ENCODE measurements around the gene RHBDL2. TPM values are rescaled to one million over a fixed set of nuclear protein-coding genes. Genes with fewer than 3 reads are reported as not detected.

Gene RHBDL2
- total RNA-seq, 1 experiment from 2014 or later, result 4.1 TPM

Other genes with a start within 250 kb of the RHBDL2 start
- 18.9 and 31.7 TPM in 2 replicates for gene RRAGC, start 82.1 kb downstream of the RHBDL2 start, total RNA-seq (2014; rRNA removed; shearing (Covaris generic))
- 57.7 and 70.7 TPM in 2 replicates for gene MYCBP, start 68.5 kb downstream of the RHBDL2 start, total RNA-seq (2014; rRNA removed; shearing (Covaris generic))
- not detected in 2 replicates for gene GJA9, start 60.2 kb downstream of the RHBDL2 start, total RNA-seq (2014; rRNA removed; shearing (Covaris generic))
- 57.2 and 66.6 TPM in 2 replicates for gene AKIRIN1, start 49.4 kb upstream of the RHBDL2 start, total RNA-seq (2014; rRNA removed; shearing (Covaris generic))
- 472 and 495 TPM in 2 replicates for gene NDUFS5, start 84.5 kb upstream of the RHBDL2 start, total RNA-seq (2014; rRNA removed; shearing (Covaris generic))